Stimulated activated CD8-positive, alpha-beta memory T cell treated with anti-CD3 and anti-CD28 coated beads, Interleukin-7, amount 100 ng/mL, for 48 hours (primary cell): Measurements from ENCODE around the gene CHMP6.

Experiments used
- DNase-seq, 2 donors: peaks; one replicate each; pipeline ENCODE4 v3.0.0-alpha.2; 2020; ENCODE audit warnings: low read depth in 1 of 2; ENCODE audit errors: extremely low read depth in 1 of 2

CHMP6 gene

DNA sequence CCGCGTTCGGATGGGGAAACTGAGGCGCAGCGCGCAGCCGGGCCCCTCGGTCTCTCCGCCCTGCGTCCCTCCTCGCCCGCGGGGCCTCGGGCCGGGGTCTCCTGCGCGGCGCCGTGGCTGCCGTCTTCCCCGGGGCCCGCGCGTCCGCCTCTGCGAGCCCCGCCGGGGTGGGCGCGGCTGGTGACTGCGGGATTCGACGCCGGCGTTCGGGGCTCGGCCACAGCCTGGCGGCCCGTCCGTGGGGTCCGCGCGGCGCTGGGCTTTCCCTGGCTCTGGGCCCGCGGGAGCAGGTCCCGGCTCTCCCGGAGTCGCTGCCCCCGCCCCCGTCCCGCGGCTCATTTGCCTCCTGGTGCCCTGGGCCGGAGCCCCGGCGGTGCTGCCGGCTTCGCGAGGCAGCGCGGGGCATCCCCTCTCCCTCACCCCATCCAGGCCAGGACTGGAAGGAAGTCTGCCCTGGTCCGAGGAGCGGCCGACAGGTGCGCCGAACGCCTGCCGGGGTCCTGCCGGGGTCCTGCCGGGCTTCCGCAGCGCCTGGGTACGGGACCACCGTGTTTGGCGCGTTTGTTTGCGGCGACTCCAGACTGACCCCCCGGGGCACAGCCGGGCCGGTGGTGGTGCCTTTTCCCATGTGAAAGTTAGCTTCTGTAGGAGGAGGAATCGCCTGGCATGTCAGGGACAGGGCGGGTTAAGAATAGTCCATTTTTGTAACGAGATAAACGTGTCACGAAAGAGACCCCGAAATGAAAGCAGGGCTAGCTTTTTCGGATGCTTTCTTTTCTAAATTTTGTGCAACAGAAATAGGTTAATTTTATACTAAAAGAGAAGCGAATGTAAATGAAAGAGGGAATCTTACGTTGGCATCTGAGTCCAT lies 671 bp downstream of the CHMP6 start:
- DNase-seq = no peak

DNA sequence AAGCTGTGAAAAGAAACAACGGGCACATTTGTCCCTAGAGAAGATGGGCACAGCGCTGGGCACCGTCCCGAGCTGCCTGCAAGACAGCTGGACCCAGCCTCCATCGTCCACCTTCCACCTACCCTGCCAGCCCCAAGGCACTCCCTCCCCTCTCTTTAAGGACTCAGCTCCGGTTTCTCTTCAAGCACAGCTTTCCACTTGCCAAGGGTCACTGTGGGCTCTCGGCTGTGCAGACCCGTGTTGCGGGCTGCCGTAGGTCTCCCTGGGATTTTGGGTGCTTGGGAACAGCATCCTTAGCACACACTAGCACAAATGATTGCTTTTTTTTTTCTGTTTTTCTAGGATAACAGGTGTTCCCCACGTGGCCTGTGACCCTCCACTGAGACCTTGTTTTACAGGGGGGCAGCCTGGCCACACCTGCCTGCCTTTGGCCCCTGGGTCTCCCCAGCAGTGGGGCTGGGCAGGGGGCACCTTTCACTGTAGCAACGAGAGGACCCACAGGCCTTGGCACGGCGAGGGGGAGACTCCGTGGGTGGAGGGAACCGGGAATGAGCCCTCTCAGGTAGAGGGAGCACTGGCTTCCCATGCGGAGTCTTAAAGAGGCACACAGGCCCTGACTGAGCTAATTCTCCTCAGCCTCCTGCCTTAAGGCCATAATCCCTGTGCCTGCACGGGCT lies 1.4 kb downstream of the CHMP6 start:
- no peak for DNase-seq

DNA sequence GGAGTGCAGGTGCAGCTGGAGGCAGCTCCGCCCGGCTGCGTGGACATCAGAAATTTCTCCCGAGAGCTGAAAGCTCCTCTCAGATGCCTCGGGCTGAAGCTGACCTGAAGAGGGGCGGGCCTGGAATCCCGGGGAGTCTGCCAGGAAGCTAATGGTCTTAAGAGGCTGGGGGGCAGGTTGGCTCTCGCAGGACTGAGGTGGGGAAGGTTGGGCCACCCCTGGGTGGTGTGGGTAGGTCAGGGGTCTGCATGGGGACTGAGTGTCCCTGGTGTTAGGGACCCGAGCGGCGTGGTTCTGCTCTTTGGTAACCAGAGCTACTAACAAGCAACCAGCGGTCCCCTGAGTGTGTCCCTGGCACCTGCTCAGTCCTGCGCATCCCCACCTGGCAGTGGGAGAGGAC lies 3.5 kb downstream of the CHMP6 start:
- DNase-seq = no peak

DNA sequence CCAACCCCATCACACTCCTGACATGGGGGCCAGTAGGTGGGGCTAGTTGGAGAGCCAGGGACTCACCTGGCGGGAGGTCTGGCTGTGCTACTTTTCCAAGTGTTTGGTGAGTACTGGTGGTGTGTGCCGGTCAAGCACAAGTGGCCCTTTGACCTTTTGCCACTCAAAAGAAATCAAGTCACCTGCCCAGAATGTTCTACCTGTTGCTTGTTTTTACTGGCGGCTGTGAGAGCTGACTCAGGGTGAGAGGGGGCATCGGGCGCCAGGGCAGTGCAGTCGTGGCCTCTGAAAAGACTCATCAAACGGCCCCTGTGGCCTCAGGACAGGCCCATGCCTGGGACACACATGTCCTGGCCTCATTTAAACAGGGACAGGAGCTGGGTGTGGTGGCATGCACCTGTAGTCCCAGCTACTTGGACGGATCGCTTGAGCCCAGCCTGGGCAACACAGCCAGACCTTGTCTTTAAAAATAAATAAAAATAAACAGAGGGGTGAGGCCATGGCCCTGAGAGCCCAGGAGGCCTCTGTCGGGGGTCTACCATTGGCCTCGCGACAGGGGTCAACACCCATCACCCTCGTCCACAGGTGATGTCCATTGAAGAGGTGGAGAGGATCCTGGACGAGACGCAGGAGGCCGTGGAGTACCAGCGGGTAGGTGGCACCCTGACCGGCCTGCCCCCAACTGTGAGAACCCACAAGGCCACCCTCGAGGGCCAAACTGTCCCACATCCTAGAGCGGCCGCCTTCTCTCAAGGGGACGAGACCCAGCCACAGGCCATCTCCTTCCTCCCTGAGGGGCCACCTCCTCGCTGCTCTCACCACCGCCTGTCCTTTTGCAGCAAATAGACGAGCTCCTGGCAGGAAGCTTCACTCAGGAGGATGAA lies 5.0 kb downstream of the CHMP6 start:
- DNase-seq = no peak

DNA sequence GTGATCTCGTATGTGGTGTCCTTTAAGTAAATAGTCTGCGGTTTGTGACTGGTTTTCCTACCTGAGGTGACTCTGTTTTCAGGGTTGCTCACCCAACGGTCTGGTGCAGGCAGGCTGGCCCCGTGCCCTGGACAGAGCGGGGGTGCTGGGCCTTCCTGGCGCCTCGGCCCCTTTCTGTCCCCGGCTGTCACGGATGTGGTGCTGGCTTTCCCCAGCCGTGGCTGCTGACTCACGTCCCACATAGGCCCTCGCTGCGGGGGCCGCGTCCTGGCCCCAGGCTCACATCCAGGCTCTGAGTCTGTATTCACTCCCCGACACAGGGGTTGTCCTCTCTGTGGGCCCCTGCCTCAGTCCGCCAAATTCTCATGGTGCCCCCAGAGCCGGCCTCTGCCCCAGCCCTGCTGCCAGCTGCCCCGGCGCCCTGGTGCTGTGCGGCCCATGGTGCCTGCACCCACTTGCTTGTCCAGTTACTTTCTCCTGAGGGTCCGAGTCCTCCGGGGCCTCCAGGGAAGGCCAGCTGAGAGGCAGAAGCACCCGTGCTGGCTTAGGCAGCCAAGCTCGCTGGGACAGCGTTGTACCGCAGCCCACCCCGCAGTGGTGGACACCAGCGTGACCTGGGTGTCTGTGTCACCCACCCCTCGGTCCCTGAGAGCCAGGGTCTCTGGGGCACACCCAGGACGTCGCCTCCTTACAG lies 5.9 kb downstream of the CHMP6 start:
- no peak for DNase-seq

DNA sequence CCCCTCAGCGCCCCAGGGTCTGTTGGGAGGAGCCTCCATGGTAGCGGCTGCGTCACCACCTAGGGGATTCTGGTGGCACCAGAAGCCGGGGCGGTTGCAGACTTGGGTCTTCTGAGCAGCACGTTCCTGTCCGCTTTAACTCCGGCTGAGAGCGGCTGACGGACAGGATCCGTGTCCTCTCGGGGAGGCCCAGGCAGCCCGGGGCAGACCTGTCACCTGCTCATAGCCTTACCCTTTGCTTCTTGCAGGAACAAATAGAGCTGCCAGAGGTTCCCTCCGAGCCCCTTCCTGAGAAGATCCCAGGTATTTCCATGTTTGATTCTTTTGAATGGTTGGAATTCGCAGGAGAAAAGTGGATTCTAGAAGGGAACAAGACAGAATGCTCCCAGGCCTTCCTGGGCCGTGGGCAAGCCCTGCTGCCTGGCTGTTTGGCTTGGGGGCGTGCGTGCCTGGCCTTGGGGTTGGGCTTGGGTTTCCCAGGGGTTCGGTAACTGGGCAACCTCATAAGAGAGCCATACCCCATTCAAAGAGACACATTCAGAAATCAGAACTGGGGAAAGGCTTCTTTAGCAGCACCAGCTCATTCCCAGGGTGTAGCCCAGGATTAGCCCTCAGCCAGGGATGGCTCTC lies 6.6 kb downstream of the CHMP6 start:
- no peak for DNase-seq

DNA sequence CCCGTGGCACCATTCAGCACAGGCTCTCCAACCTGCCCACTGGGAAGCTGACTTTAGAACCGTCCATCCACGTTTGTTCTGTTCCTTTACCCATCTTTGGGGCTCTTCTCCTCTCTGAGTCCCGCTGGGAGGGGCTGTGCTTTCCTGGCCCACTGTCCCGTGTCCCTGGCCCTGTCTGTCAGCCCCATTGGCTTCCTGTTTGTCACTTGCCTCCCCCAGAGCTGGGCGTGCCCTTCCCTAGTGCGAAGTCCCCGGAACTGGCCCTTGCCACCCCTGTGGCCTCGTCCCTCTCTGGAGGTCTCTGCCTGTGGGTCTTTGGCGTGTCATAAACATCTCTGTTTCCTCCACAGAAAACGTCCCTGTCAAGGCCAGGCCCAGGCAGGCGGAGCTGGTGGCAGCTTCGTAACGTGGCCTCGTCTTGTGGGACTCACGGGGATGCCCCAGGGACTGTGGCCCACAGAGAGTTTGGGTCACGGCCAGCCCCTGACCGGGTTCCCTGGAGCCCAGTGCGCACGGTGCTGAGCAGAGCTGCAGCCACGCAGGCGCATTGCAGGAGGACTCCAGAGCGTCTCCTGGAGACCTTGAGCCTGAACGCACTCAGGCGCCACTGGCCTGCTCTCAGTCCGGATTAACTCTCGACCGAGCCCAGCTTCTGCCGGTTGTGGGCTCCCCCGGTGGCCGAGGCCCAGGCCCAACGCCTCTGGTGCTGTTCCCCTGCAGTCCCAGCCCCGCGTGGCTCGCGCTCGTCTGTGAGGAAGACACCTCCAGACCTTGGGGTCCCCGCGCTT lies 7.3 kb downstream of the CHMP6 start:
- DNase-seq = no peak

DNA sequence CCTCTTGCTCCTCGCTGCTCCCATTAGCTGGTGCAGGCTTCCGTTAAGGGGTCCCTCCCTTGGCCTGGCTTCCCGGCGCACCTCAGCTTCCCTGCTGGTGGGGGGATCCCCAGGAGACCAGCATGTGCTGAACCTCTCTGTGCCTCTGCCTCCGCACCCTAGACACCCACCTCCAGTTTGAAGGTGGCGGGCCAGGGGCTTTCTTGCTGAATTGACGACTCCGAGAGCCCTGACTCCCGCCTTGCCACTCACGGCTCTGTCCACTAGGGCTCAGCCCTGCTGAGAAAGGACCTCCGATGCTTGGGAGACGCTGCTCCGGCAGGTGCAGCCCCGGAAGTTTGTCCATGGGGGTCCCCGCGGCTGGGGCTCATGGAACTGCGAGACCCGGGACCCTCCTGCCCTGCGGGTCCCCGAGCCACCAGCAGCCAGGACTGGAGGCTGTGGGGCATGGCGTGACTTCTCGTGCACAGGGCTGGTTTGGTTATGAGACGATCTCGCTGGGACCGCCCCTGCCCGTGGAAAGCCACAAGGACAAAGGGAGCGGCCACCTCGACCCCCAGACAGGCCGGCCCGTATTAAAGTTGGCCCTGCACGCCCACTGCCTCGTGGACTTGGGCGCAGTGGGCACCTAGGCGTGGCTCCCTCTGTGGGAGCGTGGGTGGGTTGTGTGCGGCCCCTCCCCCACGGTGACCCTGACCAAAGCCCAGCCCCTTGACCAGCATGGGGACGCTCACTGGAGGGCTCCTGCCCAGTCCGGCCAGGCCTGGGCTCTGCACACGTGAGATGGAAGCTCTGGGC lies 8.1 kb downstream of the CHMP6 start:
- no peak for DNase-seq

DNA sequence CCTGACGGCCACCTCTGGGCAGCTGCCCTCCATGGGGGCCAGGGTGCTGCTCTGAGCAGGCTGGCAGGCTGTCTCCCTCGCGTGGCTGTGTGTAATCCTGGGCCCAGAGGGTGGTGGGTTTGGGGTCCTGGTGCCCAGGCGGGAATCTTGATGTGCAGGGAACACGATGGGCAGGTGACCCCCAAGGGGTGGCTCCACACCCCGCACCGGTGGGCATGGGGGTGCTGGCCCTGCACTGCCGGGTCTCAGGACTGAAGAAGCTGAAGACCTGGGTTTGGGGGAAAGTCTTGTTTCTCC lies 8.6 kb downstream of the CHMP6 start:
- no peak for DNase-seq

DNA sequence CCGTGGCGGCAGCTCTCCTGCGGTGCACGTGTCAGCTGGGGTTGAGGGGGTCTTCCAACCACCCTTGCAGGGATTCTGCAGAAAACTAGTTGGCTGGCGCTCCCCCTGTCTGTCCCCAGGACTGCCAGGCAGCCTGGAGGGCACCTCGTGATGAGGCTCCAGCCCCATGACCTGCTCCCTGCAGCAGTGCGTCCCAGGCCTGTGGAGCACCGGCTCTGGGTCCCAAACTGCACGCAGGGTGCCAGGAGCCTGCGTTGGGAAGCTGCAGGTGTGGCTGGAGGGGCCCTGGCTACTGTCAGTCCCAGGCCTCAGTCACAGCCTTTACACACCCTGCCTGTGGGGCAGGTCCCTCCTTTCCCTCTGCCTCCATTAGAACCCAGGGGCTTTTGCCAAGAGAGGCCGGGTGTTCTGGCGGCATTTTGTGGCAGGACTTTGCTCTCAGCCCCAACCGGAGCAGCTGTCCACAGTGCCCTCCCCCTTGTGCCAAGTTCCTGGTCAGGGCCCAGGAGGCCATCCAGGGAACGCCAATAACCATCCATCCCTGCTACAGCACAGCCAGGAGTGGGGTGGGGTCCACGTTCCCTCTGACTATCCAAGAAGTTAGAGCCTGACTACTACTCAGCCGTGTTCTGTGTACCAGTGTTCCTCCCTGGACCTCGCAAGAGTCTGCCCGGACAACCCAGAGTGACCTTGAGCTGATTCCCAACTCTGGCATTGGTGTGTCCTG lies 9.2 kb downstream of the CHMP6 start:
- no peak for DNase-seq

DNA sequence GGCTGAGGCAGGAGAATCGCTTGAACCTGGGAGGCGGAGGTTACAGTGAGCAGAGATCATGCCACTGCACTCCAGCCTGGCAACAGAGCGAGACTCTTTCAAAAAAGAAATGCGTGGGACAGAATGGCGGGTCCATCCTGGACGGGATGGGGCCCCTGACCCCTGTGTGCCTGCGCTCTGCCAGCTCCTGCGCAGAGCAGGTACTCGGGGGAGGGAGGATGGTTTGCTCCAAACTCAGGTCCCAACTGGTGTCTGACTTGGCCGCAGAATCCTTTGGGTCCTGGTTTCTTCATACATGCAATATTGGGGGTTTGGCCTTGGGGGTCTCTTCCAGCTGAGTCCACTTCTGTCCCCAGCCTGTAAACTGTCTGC lies 10.4 kb downstream of the CHMP6 start:
- DNase-seq = no peak

DNA sequence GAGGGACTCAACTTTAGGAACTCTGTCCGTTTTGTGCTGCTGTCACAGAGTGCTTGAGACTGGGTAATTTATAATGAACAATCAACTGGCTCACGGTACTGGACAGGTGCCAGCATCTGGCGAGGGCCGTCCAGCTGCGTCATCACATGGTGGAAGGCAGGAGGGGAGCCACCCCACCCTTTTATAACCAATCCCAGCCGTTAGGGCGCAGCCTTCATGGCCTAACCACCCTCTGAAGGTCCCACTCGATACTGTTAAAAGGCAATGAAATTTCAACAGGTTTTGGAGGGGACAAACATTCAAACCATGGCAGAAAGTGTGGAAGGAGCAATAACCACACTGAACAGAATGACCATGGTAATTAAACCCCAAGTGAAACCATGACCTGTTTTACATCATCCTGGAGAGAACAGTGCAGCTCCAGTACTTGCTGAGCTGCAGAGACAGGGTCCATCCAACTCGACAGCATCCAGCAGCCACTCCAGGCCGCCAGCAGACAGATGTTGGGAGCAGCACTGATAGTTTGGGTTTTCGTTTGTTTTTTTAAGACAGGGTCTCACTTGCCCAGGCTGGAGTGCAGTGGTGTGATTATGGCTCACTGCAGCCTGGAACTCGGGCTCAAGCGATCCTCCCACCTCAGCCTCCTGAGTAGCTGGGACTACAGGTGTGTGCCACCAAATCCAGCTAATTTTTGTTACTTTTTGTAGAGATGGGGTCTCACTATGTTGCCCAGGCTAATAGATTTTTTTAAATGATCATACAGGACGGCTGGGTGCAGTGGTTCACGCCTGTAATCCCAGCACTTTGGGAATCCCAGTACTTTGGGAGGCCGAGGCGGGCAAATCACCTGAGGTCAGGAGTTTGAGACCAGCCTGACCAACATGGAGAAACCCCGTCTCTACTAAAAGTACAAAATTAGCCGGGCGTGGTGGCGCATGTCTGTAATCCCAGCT lies 11.0 kb downstream of the CHMP6 start:
- DNase-seq = no peak

DNA sequence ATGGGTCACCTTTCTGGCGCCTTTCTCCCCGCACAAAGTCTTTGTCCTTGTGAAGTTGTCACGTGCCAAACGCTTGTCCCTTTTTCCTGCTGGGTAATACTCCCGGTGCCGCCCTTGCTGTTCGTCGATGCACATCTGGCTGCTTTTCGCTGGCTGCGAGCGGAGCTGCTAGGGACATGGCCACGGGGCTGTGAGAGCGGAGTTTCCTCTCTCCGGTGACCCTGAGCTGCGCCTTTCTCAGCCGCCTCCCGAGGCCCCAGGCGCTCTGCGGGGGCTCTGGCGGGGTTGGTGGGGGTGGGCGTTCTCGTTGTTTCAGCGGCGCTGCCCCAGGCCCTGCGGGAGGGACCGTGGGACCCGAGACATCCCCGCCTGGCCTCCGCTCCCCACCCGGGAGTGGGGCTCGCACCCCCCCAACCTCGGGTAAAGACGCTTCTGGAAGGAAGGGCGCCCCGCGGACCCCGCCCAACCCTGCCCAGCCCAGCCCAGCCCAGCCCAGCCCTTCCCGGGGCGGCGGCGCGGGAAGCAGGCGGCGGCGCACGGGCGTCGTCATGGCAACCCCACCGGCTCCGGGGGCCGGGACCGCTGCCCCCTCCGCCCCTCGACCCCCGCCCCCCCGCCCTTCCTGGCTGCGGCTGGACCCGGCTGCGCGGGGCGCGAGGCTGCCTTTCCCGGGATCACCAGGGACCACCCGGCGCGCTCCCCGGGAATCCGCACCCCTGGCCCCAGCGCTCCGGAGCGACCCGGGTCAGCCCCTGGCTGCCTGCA lies 12.3 kb downstream of the CHMP6 start:
- no peak for DNase-seq

DNA sequence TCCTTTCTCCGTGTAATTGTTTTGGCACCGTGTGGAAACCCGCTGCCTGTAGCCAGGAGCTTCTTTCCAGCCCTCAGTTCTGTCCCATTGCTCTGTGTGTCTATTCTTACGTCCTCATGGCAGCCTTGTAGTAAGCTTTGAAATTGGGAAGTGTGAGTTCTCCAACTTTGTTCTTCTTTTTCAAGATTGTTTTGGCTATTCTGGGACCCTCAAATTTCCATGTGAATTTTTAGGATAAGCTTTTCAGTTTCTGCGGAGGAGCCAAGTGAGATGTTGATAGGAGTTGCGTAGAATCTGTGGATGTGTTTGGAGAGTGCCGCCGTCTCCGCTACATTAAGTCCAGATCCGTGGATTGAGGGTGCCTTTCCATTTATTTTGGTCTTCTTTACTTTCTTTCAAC lies 15.2 kb downstream of the CHMP6 start:
- no peak for DNase-seq

DNA sequence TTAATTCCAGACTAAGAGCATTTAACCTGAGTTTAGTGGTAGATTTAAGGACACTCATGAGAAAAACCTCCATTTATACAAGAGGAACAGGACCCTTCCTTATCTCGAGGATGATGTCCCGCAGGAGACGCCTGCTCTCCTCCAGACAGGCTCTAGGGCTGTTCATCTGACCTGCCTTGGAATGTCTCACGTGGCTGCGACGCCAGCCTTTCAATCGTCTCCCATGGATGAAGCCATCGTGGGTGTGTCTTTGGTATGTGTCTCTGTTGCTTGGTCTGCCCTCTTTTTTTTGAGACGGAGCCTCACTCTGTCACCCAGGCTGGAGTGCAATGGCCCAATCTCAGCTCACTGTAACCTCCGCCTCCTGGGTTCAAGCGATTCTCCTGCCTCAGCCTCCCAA lies 16.5 kb downstream of the CHMP6 start:
- no peak for DNase-seq

DNA sequence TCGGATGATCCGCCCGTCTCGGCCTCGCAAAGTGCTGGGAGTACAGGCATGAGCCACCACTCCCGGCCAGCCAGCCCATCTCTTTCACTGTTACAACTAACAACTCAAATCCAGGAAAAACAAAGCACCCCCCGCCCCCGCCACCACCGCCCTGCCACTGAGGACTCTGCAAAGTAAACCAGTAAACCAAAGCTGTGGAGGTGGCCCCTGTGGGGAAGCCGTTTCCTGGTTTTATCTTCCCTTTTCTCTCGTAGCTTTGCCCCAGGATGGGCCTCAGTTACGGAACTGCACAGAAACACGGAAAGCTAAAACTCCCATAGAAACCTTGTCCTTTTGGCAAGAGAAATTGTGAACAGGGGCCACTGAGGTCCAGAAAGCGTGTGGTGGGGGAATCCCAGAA lies 17.5 kb downstream of the CHMP6 start:
- no peak for DNase-seq

DNA sequence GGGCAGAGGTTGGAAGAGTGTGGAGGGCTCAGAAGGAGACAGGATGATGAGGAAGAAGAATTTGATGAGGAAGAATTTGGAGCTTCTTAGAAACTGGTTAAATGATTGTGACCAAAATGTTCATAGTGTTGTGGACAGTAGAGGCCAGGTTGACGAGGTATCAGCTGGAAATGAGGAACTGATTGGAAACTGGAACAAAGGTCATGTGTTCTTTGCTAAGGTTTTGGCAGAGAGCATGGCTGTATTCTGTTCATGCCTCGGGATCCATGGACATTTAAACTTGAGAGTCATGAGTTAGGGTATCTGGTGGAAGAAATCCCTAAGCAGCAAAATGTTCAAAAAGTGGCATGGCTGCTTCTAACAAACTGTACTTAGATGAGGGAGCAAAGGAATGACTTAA lies 19.3 kb downstream of the CHMP6 start:
- DNase-seq = no peak
